Activated naive CD4-positive, alpha-beta T cell treated with anti-CD3 and anti-CD28 coated beads, Interleukin-2, amount 50 U/mL, for 72 hours (primary cell): ENCODE measurements around the gene TSPAN9. TPM values are rescaled to one million over a fixed set of nuclear protein-coding genes. Genes with fewer than 3 reads are reported as not detected.

Experiments
- ATAC-seq, 2 donors: fragments of 150-1000 bp; cut with Tn5 transposase; 2 replicates each; pipeline ENCODE4 v1.10.0; 2021; ENCODE audit warnings: mild to moderate bottlenecking in 2 of 2, moderate library complexity in 2 of 2
- DNase-seq, 2 donors: peaks; one replicate each; pipeline ENCODE4 v3.0.0; 2021 to 2022; ENCODE audit warnings: low spot score in 2 of 2
- H3K27ac Mint-ChIP-seq, 2 donors: one replicate each; pipeline ENCODE4 v1.8.0; 2022; ENCODE audit warnings: mild to moderate bottlenecking in 2 of 2, mixed read lengths in 2 of 2
- H3K36me3 Mint-ChIP-seq, 2 donors: one replicate each; pipeline ENCODE4 v1.8.0; 2022; ENCODE audit warnings: mixed read lengths in 2 of 2
- H3K9me3 Mint-ChIP-seq, 2 donors: one replicate each; pipeline ENCODE4 v1.8.0; 2022; ENCODE audit warnings: mixed read lengths in 2 of 2
- total RNA-seq, 2 donors: library from RNA; stranded (reverse); gene quantifications; one replicate each; pipeline ENCODE4 v1.2.3, GENCODE V29; 2022

The TSPAN9 gene
- total RNA-seq, 2 donors from 2014 or later = 0.50 to 0.97 TPM

- DNase-seq = no peak
- Mint-ChIP-seq H3K9me3 (no peaks in the 10 kb centered on the region), H3K36me3 (no peaks in the 10 kb centered on the region), H3K27ac (no peak overlapping the region)
- no peak for ATAC-seq
These were observed 228.9 kb downstream of the TSPAN9 start for GRCh38 chr12:3305904-3306619.

- ATAC-seq (no peak), DNase-seq (no peak)
- no peaks in the 10 kb centered on the region for H3K36me3 Mint-ChIP-seq
- H3K9me3 Mint-ChIP-seq = no peaks in the 10 kb centered on the region
- no peak overlapping the region for H3K27ac Mint-ChIP-seq
These were observed 230.2 kb downstream of the TSPAN9 start for GRCh38 chr12:3307389-3307788.

- H3K36me3 Mint-ChIP-seq = no peaks in the 10 kb centered on the region
- no peak for DNase-seq
- no peaks in the 10 kb centered on the region for H3K9me3 Mint-ChIP-seq
- ATAC-seq = no peak
- H3K27ac Mint-ChIP-seq = no peak overlapping the region
These were observed 230.9 kb downstream of the TSPAN9 start for GRCh38 chr12:3308063-3308462.

GRCh38 chr12:3308609-3309008 is 231.4 kb downstream of the TSPAN9 start:
- Mint-ChIP-seq H3K36me3 (no peaks in the 10 kb centered on the region), H3K27ac (no peak overlapping the region), H3K9me3 (no peaks in the 10 kb centered on the region)
- ATAC-seq = no peak
- no peak for DNase-seq

- Mint-ChIP-seq H3K27ac (no peak overlapping the region), H3K36me3 (no peaks in the 10 kb centered on the region), H3K9me3 (no peaks in the 10 kb centered on the region)
- no peak for DNase-seq
- no peak for ATAC-seq
These were observed 232.6 kb downstream of the TSPAN9 start for GRCh38 chr12:3309805-3310204.

GRCh38 chr12:3310271-3311026 is 233.3 kb downstream of the TSPAN9 start:
- H3K36me3 Mint-ChIP-seq = no peaks in the 10 kb centered on the region
- DNase-seq = no peak
- H3K9me3 Mint-ChIP-seq = no peaks in the 10 kb centered on the region
- H3K27ac Mint-ChIP-seq = no peak overlapping the region
- no peak for ATAC-seq

- DNase-seq (no peak), ATAC-seq (no peak)
- Mint-ChIP-seq H3K9me3 (no peaks in the 10 kb centered on the region), H3K27ac (no peak overlapping the region), H3K36me3 (no peaks in the 10 kb centered on the region)
These were observed 233.8 kb downstream of the TSPAN9 start for GRCh38 chr12:3311027-3311402.

- DNase-seq = no peak
- H3K27ac Mint-ChIP-seq = no peak overlapping the region
- no peak for ATAC-seq
These were observed 234.4 kb downstream of the TSPAN9 start for GRCh38 chr12:3311491-3312103.

GRCh38 chr12:3313066-3313465 is 235.9 kb downstream of the TSPAN9 start:
- Mint-ChIP-seq H3K36me3 (no peaks in the 10 kb centered on the region), H3K9me3 (no peaks in the 10 kb centered on the region), H3K27ac (no peak overlapping the region)
- DNase-seq (no peak), ATAC-seq (peak in 1 of 2 donors; percentile 20)

More at GRCh38 chr12:3311491-3312103, 234.4 kb downstream of the TSPAN9 start:
- H3K36me3 Mint-ChIP-seq = no peaks in the 10 kb centered on the region
- no peaks in the 10 kb centered on the region for H3K9me3 Mint-ChIP-seq

GRCh38 chr12:3313675-3314663 is 236.8 kb downstream of the TSPAN9 start:
- Mint-ChIP-seq H3K27ac (no peak overlapping the region), H3K9me3 (no peaks in the 10 kb centered on the region), H3K36me3 (no peaks in the 10 kb centered on the region)
- ATAC-seq (peak; percentile 37 to 73), DNase-seq (no peak)

- DNase-seq = no peak
- H3K27ac Mint-ChIP-seq = no peak overlapping the region
- H3K36me3 Mint-ChIP-seq = no peaks in the 10 kb centered on the region
- no peak for ATAC-seq
- H3K9me3 Mint-ChIP-seq = no peaks in the 10 kb centered on the region
These were observed 238.1 kb downstream of the TSPAN9 start for GRCh38 chr12:3315201-3315661.

- Mint-ChIP-seq H3K36me3 (no peaks in the 10 kb centered on the region), H3K27ac (no peak overlapping the region), H3K9me3 (no peaks in the 10 kb centered on the region)
- DNase-seq (no peak), ATAC-seq (no peak)
These were observed 239.7 kb downstream of the TSPAN9 start for GRCh38 chr12:3316776-3317480.

GRCh38 chr12:3317481-3317815 is 240.3 kb downstream of the TSPAN9 start:
- DNase-seq (no peak), ATAC-seq (no peak)
- Mint-ChIP-seq H3K36me3 (no peaks in the 10 kb centered on the region), H3K27ac (no peak overlapping the region), H3K9me3 (no peaks in the 10 kb centered on the region)

GRCh38 chr12:3317841-3318501 is 240.8 kb downstream of the TSPAN9 start:
- ATAC-seq = no peak
- DNase-seq = no peak
- Mint-ChIP-seq H3K36me3 (no peaks in the 10 kb centered on the region), H3K27ac (no peak overlapping the region), H3K9me3 (no peaks in the 10 kb centered on the region)

GRCh38 chr12:3319723-3320492 is 242.7 kb downstream of the TSPAN9 start:
- DNase-seq = no peak
- Mint-ChIP-seq H3K27ac (no peak overlapping the region), H3K9me3 (no peaks in the 10 kb centered on the region), H3K36me3 (no peaks in the 10 kb centered on the region)
- no peak for ATAC-seq
